Hepatocyte (in vitro differentiated cells): ENCODE measurements around the gene ME2. TPM values are rescaled to one million over a fixed set of nuclear protein-coding genes. Genes with fewer than 3 reads are reported as not detected.

ENCODE experiments used
- DNase-seq: peaks from one replicate; pipeline ENCODE4 v3.0.0-alpha.2; 2016; ENCODE audit warnings: low spot score
- H2AFZ ChIP-seq: fragments of 200-600 bp; sonication (generic); 2 replicates; pipeline ENCODE4 v1.6.0; 2016; ENCODE audit warnings: antibody characterized with exemption, mild to moderate bottlenecking
- H3K27ac ChIP-seq: fragments of 200-600 bp; sonication (generic); 2 replicates; pipeline ENCODE4 v1.5.1; 2016; ENCODE audit warnings: mild to moderate bottlenecking
- H3K27me3 ChIP-seq: fragments of 200-600 bp; sonication (generic); 2 replicates; pipeline ENCODE4 v1.6.1; 2016
- H3K36me3 ChIP-seq: fragments of 200-600 bp; sonication (generic); replicated peaks from 2 replicates; pipeline ENCODE4 v1.5.1; 2016; ENCODE audit warnings: low read depth; ENCODE audit not compliant: insufficient read depth
- H3K4me1 ChIP-seq: fragments of 200-600 bp; sonication (generic); 2 replicates; pipeline ENCODE4 v1.5.1; 2016; ENCODE audit warnings: mild to moderate bottlenecking, moderate library complexity; ENCODE audit not compliant: insufficient read depth
- H3K4me2 ChIP-seq: fragments of 200-600 bp; sonication (generic); 2 replicates; pipeline ENCODE4 v1.6.0; 2016
- H3K4me3 ChIP-seq: fragments of 200-600 bp; sonication (generic); 2 replicates; pipeline ENCODE4 v1.5.1; 2016; ENCODE audit warnings: mild to moderate bottlenecking
- H3K79me2 ChIP-seq: fragments of 200-600 bp; sonication (generic); 2 replicates; pipeline ENCODE4 v1.6.0; 2017; ENCODE audit warnings: mild to moderate bottlenecking
- H3K9me2 ChIP-seq: fragments of 200-600 bp; sonication (generic); replicated peaks from 2 replicates; pipeline ENCODE4 v1.6.0; 2017; ENCODE audit warnings: mild to moderate bottlenecking; ENCODE audit not compliant: insufficient read depth
- H3K9me3 ChIP-seq: fragments of 200-600 bp; sonication (generic); 2 replicates; pipeline ENCODE4 v1.5.1; 2016; ENCODE audit warnings: low read depth, mild to moderate bottlenecking
- H4K20me1 ChIP-seq: fragments of 200-600 bp; sonication (generic); 2 replicates; pipeline ENCODE4 v1.6.0; 2016; ENCODE audit warnings: mild to moderate bottlenecking; ENCODE audit not compliant: insufficient read depth, poor library complexity, severe bottlenecking
- CTCF ChIP-seq: fragments of 200-600 bp; sonication (generic); IDR thresholded peaks from 2 replicates; pipeline ENCODE4 v1.5.1; 2016; ENCODE audit warnings: antibody characterized with exemption, mild to moderate bottlenecking; ENCODE audit not compliant: poor library complexity
- EZH2 ChIP-seq: fragments of 200-600 bp; sonication (generic); IDR thresholded peaks from 2 replicates; pipeline ENCODE4 v1.6.1; 2016; ENCODE audit warnings: antibody characterized with exemption, mild to moderate bottlenecking, borderline replicate concordance
- EZH2phosphoT487 ChIP-seq: fragments of 200-600 bp; sonication (generic); IDR thresholded peaks from one replicate; pipeline ENCODE4 v1.6.1; 2018; ENCODE audit warnings: antibody characterized with exemption, mild to moderate bottlenecking, low read depth, moderate library complexity; ENCODE audit not compliant: unreplicated experiment, severe bottlenecking
- WGBS: methylation state at CpG from one replicate; pipeline ENCODE4 v1.1.6; 2016; ENCODE audit warnings: low lambda C conversion rate; ENCODE audit errors: missing lambda C conversion rate; 5-methylcytosine and 5-hydroxymethylcytosine counted together
- polyA plus RNA-seq: library from polyadenylated mRNA; unstranded; fragments of >200 nt; fragmentation: Nextera tagmentation; extraction: Ambion mirVana; gene quantifications from 2 replicates; pipeline ENCODE4 v1.2.1, GENCODE V29; 2016
- total RNA-seq: library from RNA; depleted of rRNA; stranded (reverse); fragments of >200 nt; gene quantifications from 2 replicates; pipeline ENCODE4 v1.2.3, GENCODE V29; 2014

Gene ME2
- total and polyA plus RNA-seq, 2 experiments from 2014 or later = 33.6 to 45.8 TPM

DNA sequence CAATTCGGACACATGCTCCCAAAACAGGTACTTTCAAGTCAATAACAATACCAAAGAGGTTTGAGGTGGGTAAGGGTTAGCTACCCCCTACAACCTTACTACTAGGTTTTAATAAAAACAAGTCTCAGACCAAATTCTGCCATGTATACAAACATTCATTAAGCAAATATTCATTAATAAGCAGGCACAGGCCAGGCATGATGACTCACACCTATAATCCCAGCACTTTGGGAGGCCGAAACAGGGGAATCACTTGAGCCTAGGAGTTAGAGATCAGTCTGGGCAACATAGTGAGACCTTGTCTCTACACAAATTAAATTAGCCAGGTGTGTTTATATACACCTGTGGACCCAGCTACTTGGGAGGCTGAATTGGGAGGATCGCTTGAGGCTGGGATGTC lies 77.2 kb downstream of the ME2 start:
- Histone ChIP-seq H4K20me1 (no peaks in the 10 kb centered on the region), H3K9me3 (no peaks in the 10 kb centered on the region), H3K27ac (no peak overlapping the region), H3K36me3 (no peaks in the 10 kb centered on the region), H3K79me2 (no peaks in the 10 kb centered on the region), H3K9me2 (no peaks in the 10 kb centered on the region), H3K4me3 (no peak overlapping the region), H2AFZ (no peak overlapping the region), H3K4me2 (no peak overlapping the region), H3K27me3 (no peaks in the 10 kb centered on the region), H3K4me1 (no peaks in the 10 kb centered on the region)
- no peak for DNase-seq
- TF ChIP-seq CTCF (no peak), EZH2phosphoT487 (no peak), EZH2 (no peak)
- WGBS = 91% methylated on average over 3 of the region's 3 CpGs

DNA sequence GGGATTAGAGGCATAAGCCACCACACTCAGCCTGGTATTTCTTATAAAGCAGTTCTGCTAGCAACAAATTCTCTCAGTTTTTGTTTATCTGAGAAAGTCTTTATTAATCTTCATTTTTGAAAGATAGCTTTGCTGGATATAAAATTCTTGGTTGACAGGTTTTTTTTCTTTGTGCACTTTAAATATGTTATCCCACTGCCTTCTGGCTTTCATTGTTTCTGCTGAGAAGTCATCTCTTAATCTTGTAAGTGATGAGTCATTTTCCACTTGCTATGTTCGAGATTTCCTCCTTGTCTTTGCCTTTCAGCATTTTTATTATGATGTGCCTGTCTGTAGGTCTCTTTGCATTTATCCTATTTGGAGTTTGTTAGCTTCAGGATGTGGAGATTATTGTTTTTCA lies 83.1 kb downstream of the ME2 start:
- no peaks in the 10 kb centered on the region for H3K9me2 ChIP-seq
- TF ChIP-seq EZH2 (no peak), CTCF (no peak), EZH2phosphoT487 (no peak)
- DNase-seq = no peak
- no peaks in the 10 kb centered on the region for H3K79me2 ChIP-seq
- H3K4me2 ChIP-seq = no peak overlapping the region
- WGBS = 81% methylated on average over 1 of the region's 1 CpG
- H3K9me3 ChIP-seq = peaks cover 14% of the 10 kb centered on the region
- H3K27ac ChIP-seq = no peak overlapping the region
- no peak overlapping the region for H2AFZ ChIP-seq
- H3K4me1 ChIP-seq = no peaks in the 10 kb centered on the region
- no peak overlapping the region for H3K4me3 ChIP-seq
- H3K36me3 ChIP-seq = no peaks in the 10 kb centered on the region
- H4K20me1 ChIP-seq = no peaks in the 10 kb centered on the region
- no peaks in the 10 kb centered on the region for H3K27me3 ChIP-seq

DNA sequence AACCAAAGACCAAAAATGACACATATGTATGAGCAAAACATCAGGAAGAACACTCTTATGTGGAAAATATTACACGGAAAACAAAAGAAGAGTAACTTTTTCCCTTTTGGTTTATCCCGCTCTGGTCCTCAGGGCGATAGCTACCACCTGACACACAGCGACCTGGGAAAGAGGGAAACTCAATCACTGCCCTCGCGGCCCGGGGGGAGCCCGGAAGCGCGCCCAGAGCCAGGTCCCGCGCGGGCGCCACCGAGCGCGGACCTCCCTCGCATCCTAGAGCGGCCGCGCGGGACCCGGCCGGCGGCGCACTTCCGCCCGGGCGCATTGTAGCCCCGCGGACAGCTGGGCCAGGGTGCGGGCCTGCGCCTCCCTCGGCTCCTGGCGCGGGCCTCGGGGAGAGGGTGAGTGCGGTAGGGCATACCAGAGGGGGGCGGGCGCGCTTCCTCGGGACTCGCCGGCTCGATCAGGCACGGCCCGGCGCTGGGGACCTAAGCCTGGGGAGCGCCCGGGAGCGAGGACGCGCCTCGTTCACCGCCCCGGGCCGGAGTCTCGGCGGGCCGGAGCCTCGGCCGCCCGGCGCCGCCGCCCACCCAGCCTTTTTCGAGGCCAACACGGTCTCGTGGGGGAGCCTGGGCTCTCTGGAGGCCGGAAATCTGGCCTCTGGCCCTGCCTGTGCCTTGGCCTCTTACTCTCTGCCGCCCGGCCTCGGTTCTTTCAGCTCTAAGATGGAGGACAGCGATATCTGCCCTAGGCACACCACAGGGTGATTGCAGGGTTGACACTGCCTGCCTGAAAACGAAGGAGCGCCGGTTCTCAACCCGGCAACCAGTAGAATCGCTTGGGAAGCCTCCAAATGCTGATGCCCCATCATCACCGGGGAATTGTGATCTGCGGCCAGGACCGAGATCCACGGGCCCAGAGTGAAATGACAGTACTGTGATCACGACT lies 89.1 kb downstream of the ME2 start, which contains the start of gene ELAC1:
Gene ELAC1, plus strand, starts transcription at position 327 of the 948 bp plus-strand sequence. CDS start 6,365 bp downstream, outside the sequence.
- H3K4me1 ChIP-seq = peaks cover 11% of the 10 kb centered on the region
- peak; percentile 92 for DNase-seq
- TF ChIP-seq EZH2 = no peak
- TF ChIP-seq CTCF = no peak
- TF ChIP-seq EZH2phosphoT487 = no peak
- H2AFZ ChIP-seq = peak within 1 kb of the TSS; percentile 90
- H3K27me3 ChIP-seq = no peaks in the 10 kb centered on the region
- H4K20me1 ChIP-seq = no peaks in the 10 kb centered on the region
- H3K79me2 ChIP-seq = peaks cover 20% of the 10 kb centered on the region
- H3K9me3 ChIP-seq = no peaks in the 10 kb centered on the region
- peak within 1 kb of the TSS; percentile 88 for H3K4me2 ChIP-seq
- peak within 1 kb of the TSS; percentile 100 for H3K27ac ChIP-seq
- H3K9me2 ChIP-seq = no peaks in the 10 kb centered on the region
- H3K36me3 ChIP-seq = no peaks in the 10 kb centered on the region
- H3K4me3 ChIP-seq = peak within 1 kb of the TSS; percentile 88
- WGBS = 1% methylated on average over 80 of the region's 84 CpGs
